Esophagus muscularis mucosa (tissue), 3 donors: Measurements from ENCODE around the gene SLX4IP.

ENCODE experiments used
- POLR2A ChIP-seq: fragments of 450-650 bp; IDR thresholded peaks from one replicate; pipeline ENCODE4 v1.6.1; 2017; ENCODE audit warnings: antibody characterized with exemption, moderate library complexity, mild to moderate bottlenecking, low read depth
- POLR2AphosphoS5 ChIP-seq, 2 donors: sonication (generic); formaldehyde crosslinking; IDR thresholded peaks; one replicate each; pipeline ENCODE4 v1.6.1; 2017; ENCODE audit warnings: antibody characterized with exemption in 2 of 2
- TF ChIP-seq, protein P1 (sequence below), 3 experiments: fragments of 200-600 bp in 2 of 3; fragments of 450-650 bp in 1 of 3; sonication (generic) in 2 of 3; IDR thresholded peaks; one replicate each; pipeline ENCODE4 v1.5.1; 2017 to 2019; ENCODE audit warnings: antibody characterized with exemption in 3 of 3, mild to moderate bottlenecking in 2 of 3, moderate library complexity in 1 of 3

DNA sequence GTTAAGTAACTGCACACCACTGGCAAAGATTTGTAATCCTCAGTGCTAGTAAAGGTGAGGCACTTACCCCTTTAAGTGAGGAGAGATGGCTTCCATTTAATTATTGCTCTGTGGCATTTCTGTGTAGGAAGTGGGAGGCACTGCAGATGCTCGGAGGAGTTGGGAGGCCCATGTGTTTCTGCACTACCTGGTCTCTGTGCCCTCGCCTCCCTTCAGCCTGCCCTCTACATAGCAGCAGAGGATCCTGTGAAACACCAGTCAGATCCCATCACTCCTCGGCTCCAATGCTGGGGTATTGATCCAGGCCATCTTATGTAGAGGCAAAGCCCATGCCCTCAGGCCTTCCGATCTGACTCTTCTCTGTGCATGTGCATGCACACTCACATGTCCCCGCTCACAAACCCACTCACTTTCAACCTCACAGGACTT is 67.0 kb downstream of the SLX4IP start:
- TF ChIP-seq, protein P1, sequence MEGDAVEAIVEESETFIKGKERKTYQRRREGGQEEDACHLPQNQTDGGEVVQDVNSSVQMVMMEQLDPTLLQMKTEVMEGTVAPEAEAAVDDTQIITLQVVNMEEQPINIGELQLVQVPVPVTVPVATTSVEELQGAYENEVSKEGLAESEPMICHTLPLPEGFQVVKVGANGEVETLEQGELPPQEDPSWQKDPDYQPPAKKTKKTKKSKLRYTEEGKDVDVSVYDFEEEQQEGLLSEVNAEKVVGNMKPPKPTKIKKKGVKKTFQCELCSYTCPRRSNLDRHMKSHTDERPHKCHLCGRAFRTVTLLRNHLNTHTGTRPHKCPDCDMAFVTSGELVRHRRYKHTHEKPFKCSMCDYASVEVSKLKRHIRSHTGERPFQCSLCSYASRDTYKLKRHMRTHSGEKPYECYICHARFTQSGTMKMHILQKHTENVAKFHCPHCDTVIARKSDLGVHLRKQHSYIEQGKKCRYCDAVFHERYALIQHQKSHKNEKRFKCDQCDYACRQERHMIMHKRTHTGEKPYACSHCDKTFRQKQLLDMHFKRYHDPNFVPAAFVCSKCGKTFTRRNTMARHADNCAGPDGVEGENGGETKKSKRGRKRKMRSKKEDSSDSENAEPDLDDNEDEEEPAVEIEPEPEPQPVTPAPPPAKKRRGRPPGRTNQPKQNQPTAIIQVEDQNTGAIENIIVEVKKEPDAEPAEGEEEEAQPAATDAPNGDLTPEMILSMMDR (IDR thresholded peaks at IDR 0.05) = no peak
- TF ChIP-seq POLR2A (no peak), POLR2AphosphoS5 (IDR thresholded peaks at IDR 0.05) (no peak)
